Measurements from ENCODE around the gene TEDC1.
A peak's percentile ranks its signal among the peaks of the same experiment; 100 is the strongest.
"Not testable (repeated sequence)": the region's sequence is repeated elsewhere in the genome, so short reads cannot be mapped to it uniquely, and the experiment has no call there.

Gene TEDC1

GRCh38 chr14:105527826-105528585 is 37.0 kb downstream of the TEDC1 start:
- peak; percentile 88 for DNase-seq

GRCh38 chr14:105528586-105529318 is 37.7 kb downstream of the TEDC1 start:
- no peak for DNase-seq

GRCh38 chr14:105529319-105529568 is 38.2 kb downstream of the TEDC1 start:
- DNase-seq = no peak

GRCh38 chr14:105529569-105530284 is 38.7 kb downstream of the TEDC1 start:
- no peak for DNase-seq

GRCh38 chr14:105530285-105531087 is 39.4 kb downstream of the TEDC1 start:
- no peak for DNase-seq

- no peak for DNase-seq
These were observed 40.2 kb downstream of the TEDC1 start for GRCh38 chr14:105531088-105531893.

- no peak for DNase-seq
These were observed 41.0 kb downstream of the TEDC1 start for GRCh38 chr14:105531894-105532623.

GRCh38 chr14:105532735-105533141 is 41.7 kb downstream of the TEDC1 start:
- no peak for DNase-seq

GRCh38 chr14:105533391-105533790 is 42.3 kb downstream of the TEDC1 start:
- peak; percentile 12 for DNase-seq

- DNase-seq = no peak
These were observed 42.9 kb downstream of the TEDC1 start for GRCh38 chr14:105533811-105534498.

- no peak for DNase-seq
These were observed 43.5 kb downstream of the TEDC1 start for GRCh38 chr14:105534586-105534985.

GRCh38 chr14:105536051-105536450 is 45.0 kb downstream of the TEDC1 start:
- DNase-seq = no peak

- peak; percentile 29 for DNase-seq
These were observed 45.9 kb downstream of the TEDC1 start for GRCh38 chr14:105536691-105537579.

- peak; percentile 13 for DNase-seq
These were observed 46.8 kb downstream of the TEDC1 start for GRCh38 chr14:105537580-105538474.

- no peak for DNase-seq
These were observed 47.5 kb downstream of the TEDC1 start for GRCh38 chr14:105538481-105539049.

GRCh38 chr14:105540811-105541210 is 49.8 kb downstream of the TEDC1 start:
- no peak for DNase-seq

- DNase-seq = no peak
These were observed 50.3 kb downstream of the TEDC1 start for GRCh38 chr14:105541218-105541875.

- not testable (repeated sequence) for DNase-seq
These were observed 54.6 kb downstream of the TEDC1 start for GRCh38 chr14:105545676-105546075.
